ENCODE data around the gene FOXB1.

DNA sequence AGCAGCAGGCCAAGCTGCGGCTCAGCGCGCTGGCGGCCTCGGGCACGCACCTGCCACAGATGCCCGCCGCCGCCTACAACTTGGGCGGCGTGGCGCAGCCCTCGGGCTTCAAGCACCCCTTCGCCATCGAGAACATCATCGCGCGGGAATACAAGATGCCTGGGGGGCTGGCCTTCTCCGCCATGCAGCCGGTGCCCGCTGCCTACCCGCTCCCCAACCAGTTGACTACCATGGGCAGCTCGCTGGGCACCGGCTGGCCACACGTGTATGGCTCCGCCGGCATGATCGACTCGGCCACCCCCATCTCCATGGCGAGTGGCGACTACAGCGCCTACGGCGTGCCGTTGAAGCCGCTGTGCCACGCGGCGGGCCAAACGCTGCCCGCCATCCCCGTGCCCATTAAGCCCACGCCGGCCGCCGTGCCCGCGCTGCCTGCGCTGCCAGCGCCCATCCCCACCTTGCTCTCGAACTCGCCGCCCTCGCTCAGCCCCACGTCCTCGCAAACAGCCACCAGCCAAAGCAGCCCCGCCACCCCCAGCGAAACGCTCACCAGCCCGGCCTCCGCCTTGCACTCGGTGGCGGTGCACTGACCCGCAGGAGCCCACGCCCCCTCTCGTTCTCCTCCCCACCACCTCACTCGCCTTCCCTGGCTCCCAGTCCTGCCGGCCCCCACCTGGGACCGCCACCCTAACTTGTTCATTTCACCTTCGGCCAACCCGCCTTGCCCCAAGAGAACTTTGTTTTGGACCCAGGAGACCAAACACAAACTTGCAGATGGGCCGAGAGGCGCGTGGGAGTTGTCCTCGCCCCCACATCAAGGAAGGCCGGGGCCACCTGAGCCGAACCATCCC is 1.5 kb downstream of the FOXB1 start:
- TF ChIP-seq CTCF (IDR thresholded peaks at IDR 0.05; ENCODE audit: poor library complexity, severe bottlenecking) = no peak
- TF ChIP-seq TAF1 (IDR thresholded peaks at IDR 0.05; ENCODE audit: low read depth) = no peak
- TF ChIP-seq EZH2 (IDR thresholded peaks at IDR 0.05; ENCODE audit: borderline replicate concordance, insufficient read depth, low read length, poor library complexity, severe bottlenecking) = peak; percentile 99
- no peak for TF ChIP-seq SMC3 (conservative IDR thresholded peaks at IDR 0.05; ENCODE audit: poor library complexity)
- peak; percentile 2 for TF ChIP-seq POLR2AphosphoS5 (IDR thresholded peaks at IDR 0.05)
- TF ChIP-seq REST (IDR thresholded peaks at IDR 0.05; ENCODE audit: borderline replicate concordance) = no peak
- TF ChIP-seq RAD21 (conservative IDR thresholded peaks at IDR 0.05) = no peak
- TF ChIP-seq EP300 (conservative IDR thresholded peaks at IDR 0.05; ENCODE audit: poor library complexity, severe bottlenecking) = no peak
- no peak for TF ChIP-seq MXI1 (conservative IDR thresholded peaks at IDR 0.05; ENCODE audit: poor library complexity, severe bottlenecking)
